GM12864 (cell line): Measurements from ENCODE around the gene ENSA.
"Not testable (repeated sequence)": the region's sequence is repeated elsewhere in the genome, so short reads cannot be mapped to it uniquely, and the experiment has no call there.

Source experiments
- DNase-seq: peaks from one replicate; pipeline ENCODE4 v3.0.0-alpha.2; 2011; ENCODE audit warnings: low read depth
- H3K4me3 ChIP-seq: 2 replicates; pipeline ENCODE4 v1.5.1; 2011; ENCODE audit warnings: mild to moderate bottlenecking, low read depth, low read length, control low read depth
- TF ChIP-seq, protein P1 (sequence below): IDR thresholded peaks from 2 replicates; pipeline ENCODE4 v1.5.1; 2011; ENCODE audit warnings: low read depth, mild to moderate bottlenecking, moderate library complexity, low read length, control low read depth, inconsistent platforms; ENCODE audit errors: missing control alignments

Gene ENSA

DNA sequence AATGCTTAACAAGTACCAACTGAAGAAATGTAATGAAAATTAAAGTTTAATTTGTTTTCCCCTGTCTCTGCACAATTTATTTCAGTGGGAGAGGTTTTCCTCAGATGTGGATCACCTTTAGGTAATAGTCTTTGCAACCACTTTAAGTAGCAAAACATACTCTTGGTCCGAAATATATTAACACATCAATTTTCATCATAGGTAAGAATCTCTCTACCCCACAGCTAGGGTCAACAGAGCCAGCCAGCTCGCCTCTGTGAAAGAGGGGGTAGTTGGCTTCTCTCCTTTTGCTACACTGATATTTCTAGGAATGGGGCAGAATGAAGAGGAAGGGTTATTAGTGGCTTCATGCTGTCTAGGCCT is 25.2 kb downstream of the ENSA start:
- TF ChIP-seq, protein P1, sequence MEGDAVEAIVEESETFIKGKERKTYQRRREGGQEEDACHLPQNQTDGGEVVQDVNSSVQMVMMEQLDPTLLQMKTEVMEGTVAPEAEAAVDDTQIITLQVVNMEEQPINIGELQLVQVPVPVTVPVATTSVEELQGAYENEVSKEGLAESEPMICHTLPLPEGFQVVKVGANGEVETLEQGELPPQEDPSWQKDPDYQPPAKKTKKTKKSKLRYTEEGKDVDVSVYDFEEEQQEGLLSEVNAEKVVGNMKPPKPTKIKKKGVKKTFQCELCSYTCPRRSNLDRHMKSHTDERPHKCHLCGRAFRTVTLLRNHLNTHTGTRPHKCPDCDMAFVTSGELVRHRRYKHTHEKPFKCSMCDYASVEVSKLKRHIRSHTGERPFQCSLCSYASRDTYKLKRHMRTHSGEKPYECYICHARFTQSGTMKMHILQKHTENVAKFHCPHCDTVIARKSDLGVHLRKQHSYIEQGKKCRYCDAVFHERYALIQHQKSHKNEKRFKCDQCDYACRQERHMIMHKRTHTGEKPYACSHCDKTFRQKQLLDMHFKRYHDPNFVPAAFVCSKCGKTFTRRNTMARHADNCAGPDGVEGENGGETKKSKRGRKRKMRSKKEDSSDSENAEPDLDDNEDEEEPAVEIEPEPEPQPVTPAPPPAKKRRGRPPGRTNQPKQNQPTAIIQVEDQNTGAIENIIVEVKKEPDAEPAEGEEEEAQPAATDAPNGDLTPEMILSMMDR: no peak
- no peak overlapping the region for H3K4me3 ChIP-seq
- no peak for DNase-seq

GRCh38 chr1:150603711-150604110 is 25.7 kb downstream of the ENSA start:
- no peak overlapping the region for H3K4me3 ChIP-seq
- no peak for DNase-seq
- TF ChIP-seq, protein P1: no peak

DNA sequence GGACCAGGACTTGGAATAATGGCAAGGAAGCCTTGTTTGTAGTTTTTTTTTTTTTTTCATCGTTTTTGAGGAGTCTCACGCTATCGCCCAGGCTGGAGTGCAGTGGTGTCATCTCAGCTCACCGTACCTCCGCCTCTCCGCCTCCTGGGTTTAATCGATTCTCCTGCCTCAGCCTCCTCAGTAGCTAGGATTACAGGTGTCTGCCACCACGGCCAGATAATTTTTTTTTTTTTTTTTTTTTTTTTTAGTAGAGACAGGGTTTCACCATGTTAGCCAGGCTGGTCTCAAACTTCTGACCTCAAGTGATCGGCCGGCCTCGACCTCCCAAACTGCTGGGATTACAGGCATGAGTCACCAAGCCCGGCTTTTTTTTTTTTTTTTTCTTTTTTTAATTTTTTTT is 27.0 kb downstream of the ENSA start:
- not testable (repeated sequence) for H3K4me3 ChIP-seq, DNase-seq

DNA sequence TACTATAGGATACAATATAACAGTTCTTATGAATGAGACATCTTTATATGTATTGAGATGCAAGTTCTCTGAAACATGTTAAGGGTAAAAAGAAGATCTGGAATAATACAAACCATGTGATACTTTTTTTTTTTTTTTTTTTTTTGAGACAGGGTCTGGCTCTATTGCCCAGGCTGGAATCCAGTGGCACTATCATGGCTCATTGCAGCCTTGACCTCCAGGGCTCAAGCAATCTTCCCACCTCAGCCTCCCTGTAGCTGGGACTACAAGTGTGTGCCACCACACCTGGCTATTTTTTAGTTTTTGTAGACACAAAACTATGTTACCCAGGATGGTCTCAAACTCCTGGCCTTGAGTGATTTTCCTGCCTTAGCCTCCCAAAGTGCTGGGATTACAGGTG is 27.9 kb downstream of the ENSA start:
- DNase-seq: no peak
- TF ChIP-seq, protein P1: no peak
- H3K4me3 ChIP-seq: no peak overlapping the region

- not testable (repeated sequence) for H3K4me3 ChIP-seq, DNase-seq
Observed at GRCh38 chr1:150598346-150598745, 31.1 kb downstream of the ENSA start.

DNA sequence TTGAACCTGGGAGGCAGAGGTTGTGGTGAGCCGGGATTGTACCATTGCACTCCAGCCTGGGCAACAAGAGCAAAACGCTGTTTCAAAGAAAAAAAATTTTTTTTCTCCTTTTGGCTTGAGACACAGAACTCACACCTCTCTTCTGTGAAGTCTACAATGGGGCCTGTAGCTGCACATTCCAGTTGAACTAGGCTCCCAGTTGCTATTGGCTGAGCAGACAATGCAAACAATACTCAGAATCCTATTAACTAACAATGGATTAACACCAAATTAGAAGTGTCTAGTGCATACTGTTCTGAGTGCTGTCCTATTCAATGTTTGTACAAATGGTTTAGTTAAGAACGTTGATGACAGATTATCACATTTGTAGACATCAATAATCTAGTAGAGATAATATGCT is 32.4 kb downstream of the ENSA start:
- no peak for DNase-seq
- H3K4me3 ChIP-seq: no peak overlapping the region
- TF ChIP-seq, protein P1: no peak

DNA sequence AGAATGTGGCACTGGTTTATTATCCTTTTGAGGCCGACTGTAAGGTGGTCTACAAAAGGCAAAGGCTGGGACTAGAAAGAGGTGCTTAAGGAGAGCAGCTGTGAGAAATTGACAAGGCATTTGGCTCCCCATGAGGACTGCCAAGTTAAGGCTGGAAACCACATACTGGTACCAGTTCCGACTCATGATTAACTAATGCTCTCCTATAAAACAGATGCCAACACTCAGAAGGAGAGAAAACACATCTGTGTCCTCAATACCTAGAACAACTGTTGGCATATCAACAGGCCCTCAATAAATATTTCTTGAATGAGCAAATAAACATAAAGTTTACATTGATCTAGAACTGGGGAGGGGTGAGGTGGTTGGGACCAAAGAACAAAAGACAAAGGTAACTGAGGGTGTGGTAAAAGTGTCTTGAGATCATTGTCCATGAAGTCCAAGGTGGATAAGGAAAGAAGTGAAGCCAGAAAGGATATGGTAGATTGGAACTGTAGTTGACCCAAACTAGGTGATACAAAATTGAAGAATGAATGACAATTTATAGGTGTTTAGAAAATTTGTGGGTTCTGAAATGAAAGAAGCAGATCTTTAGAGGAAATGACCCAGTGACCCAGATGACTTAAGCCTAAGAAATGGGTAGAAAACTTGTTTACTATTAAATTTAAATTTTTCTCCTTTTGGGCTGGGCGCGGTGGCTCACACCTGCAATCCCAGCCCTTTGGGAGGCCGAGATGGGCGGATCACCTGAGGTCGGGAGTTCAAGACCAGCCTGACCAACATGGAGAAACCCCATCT is 33.1 kb downstream of the ENSA start:
- no peak for DNase-seq
- no peak overlapping the region for H3K4me3 ChIP-seq
- TF ChIP-seq, protein P1: no peak

DNA sequence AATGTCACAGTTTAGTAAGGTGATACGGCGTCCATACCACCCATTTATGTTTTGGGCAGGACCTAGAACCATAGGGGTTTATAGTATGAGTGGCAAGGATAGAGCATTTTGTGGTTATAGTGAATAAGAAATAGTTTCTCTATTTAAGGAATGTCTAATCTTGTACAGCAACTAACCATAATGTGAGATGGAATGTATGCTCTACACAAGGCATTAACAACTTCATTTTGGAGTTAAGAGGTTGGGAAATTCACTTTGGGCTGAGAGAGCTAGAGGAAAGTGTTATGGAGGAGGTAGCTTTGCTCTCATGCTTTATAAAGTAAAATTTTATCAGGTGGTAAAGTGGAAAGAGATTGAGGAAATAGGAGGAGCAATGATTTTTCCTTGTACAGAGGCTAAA is 47.0 kb downstream of the ENSA start:
- DNase-seq: no peak
- TF ChIP-seq, protein P1: no peak
- H3K4me3 ChIP-seq: no peak overlapping the region

- H3K4me3 ChIP-seq, DNase-seq: not testable (repeated sequence)
Observed at GRCh38 chr1:150581962-150582361, 47.5 kb downstream of the ENSA start.

- not testable (repeated sequence) for H3K4me3 ChIP-seq, DNase-seq
Observed at GRCh38 chr1:150581437-150581836, 48.0 kb downstream of the ENSA start.

- not testable (repeated sequence) for H3K4me3 ChIP-seq, DNase-seq
Observed at GRCh38 chr1:150580966-150581365, 48.4 kb downstream of the ENSA start.
